SK-N-SH (cell line): ENCODE measurements around the gene KIF6.

ENCODE experiments used
- EZH2phosphoT487 ChIP-seq: fragments of 200-600 bp; sonication (generic); IDR thresholded peaks from 2 replicates; pipeline ENCODE4 v1.6.1; 2017; ENCODE audit warnings: low read depth, mixed run types, mild to moderate bottlenecking, antibody characterized with exemption, moderate library complexity, borderline replicate concordance
- NFIC ChIP-seq: IDR thresholded peaks from 2 replicates; pipeline ENCODE4 v1.4.0; 2012; ENCODE audit warnings: borderline replicate concordance
- YY1 ChIP-seq: IDR thresholded peaks from 2 replicates; pipeline ENCODE4 v1.4.0; 2012; ENCODE audit warnings: low read depth, mild to moderate bottlenecking
- TF ChIP-seq, protein P1 (sequence below): fragments of 200-600 bp; sonication (generic); IDR thresholded peaks from 2 replicates; pipeline ENCODE4 v1.6.1; 2017; ENCODE audit warnings: antibody characterized with exemption, mild to moderate bottlenecking, moderate library complexity
- TF ChIP-seq, protein P2 (sequence below): IDR thresholded peaks from 2 replicates; pipeline ENCODE4 v1.6.1; 2012; ENCODE audit warnings: mild to moderate bottlenecking, low read depth, low read length, moderate library complexity

- TF ChIP-seq, protein P1, sequence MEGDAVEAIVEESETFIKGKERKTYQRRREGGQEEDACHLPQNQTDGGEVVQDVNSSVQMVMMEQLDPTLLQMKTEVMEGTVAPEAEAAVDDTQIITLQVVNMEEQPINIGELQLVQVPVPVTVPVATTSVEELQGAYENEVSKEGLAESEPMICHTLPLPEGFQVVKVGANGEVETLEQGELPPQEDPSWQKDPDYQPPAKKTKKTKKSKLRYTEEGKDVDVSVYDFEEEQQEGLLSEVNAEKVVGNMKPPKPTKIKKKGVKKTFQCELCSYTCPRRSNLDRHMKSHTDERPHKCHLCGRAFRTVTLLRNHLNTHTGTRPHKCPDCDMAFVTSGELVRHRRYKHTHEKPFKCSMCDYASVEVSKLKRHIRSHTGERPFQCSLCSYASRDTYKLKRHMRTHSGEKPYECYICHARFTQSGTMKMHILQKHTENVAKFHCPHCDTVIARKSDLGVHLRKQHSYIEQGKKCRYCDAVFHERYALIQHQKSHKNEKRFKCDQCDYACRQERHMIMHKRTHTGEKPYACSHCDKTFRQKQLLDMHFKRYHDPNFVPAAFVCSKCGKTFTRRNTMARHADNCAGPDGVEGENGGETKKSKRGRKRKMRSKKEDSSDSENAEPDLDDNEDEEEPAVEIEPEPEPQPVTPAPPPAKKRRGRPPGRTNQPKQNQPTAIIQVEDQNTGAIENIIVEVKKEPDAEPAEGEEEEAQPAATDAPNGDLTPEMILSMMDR: no peak
- TF ChIP-seq, protein P2, sequence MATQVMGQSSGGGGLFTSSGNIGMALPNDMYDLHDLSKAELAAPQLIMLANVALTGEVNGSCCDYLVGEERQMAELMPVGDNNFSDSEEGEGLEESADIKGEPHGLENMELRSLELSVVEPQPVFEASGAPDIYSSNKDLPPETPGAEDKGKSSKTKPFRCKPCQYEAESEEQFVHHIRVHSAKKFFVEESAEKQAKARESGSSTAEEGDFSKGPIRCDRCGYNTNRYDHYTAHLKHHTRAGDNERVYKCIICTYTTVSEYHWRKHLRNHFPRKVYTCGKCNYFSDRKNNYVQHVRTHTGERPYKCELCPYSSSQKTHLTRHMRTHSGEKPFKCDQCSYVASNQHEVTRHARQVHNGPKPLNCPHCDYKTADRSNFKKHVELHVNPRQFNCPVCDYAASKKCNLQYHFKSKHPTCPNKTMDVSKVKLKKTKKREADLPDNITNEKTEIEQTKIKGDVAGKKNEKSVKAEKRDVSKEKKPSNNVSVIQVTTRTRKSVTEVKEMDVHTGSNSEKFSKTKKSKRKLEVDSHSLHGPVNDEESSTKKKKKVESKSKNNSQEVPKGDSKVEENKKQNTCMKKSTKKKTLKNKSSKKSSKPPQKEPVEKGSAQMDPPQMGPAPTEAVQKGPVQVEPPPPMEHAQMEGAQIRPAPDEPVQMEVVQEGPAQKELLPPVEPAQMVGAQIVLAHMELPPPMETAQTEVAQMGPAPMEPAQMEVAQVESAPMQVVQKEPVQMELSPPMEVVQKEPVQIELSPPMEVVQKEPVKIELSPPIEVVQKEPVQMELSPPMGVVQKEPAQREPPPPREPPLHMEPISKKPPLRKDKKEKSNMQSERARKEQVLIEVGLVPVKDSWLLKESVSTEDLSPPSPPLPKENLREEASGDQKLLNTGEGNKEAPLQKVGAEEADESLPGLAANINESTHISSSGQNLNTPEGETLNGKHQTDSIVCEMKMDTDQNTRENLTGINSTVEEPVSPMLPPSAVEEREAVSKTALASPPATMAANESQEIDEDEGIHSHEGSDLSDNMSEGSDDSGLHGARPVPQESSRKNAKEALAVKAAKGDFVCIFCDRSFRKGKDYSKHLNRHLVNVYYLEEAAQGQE: no peak
- TF ChIP-seq YY1: no peak
- TF ChIP-seq EZH2phosphoT487: no peak
- no peak for TF ChIP-seq NFIC
These were observed 404.7 kb downstream of the KIF6 start for GRCh38 chr6:39320363-39320984.
